Heart left ventricle (tissue), 16 donors: ENCODE results near the gene BACE1-AS. TPM values are rescaled to one million over a fixed set of nuclear protein-coding genes. Genes with fewer than 3 reads are reported as not detected.

ENCODE experiments used
- ATAC-seq, 4 donors: fragments of 200-7000 bp; cut with Tn5 transposase; one replicate each; pipeline ENCODE4 v1.9.1; 2020 to 2022; ENCODE audit warnings: moderate library complexity in 4 of 4, mild to moderate bottlenecking in 3 of 4, moderate number of reproducible peaks in 1 of 4
- DNase-seq, 5 donors: peaks; one replicate each; pipeline ENCODE4 v3.0.0-alpha.2; 2020
- H3K27ac ChIP-seq, 12 donors: fragments of 200-600 bp; sonication (generic) in 4 of 12; one replicate each; pipeline versions ENCODE4 v1.5.0 to v1.8.0; 2016 to 2022; ENCODE audit warnings: mild to moderate bottlenecking in 2 of 12
- H3K27me3 ChIP-seq, 9 donors: fragments of 200-600 bp; sonication (generic) in 2 of 9; one replicate each; pipeline versions ENCODE4 v1.5.1 to v1.8.0; 2016 to 2022; ENCODE audit warnings: mild to moderate bottlenecking in 3 of 9
- H3K36me3 ChIP-seq, 9 donors: fragments of 200-600 bp; sonication (generic) in 2 of 9; one replicate each; pipeline versions ENCODE4 v1.5.0 to v1.8.0; 2018 to 2022; ENCODE audit warnings: mild to moderate bottlenecking in 2 of 9
- H3K4me1 ChIP-seq, 12 donors: fragments of 200-600 bp; sonication (generic) in 4 of 12; one replicate each; pipeline versions ENCODE4 v1.5.0 to v1.8.0; 2016 to 2022; ENCODE audit warnings: mild to moderate bottlenecking in 3 of 12
- H3K4me3 ChIP-seq, 12 donors: fragments of 200-600 bp; sonication (generic) in 4 of 12; one replicate each; pipeline versions ENCODE4 v1.5.0 to v1.8.0; 2017 to 2022; ENCODE audit warnings: mild to moderate bottlenecking in 9 of 12, moderate library complexity in 4 of 12
- H3K9me3 ChIP-seq, 12 donors: fragments of 200-600 bp; sonication (generic) in 4 of 12; one replicate each; pipeline versions ENCODE4 v1.5.0 to v1.8.0; 2016 to 2022; ENCODE audit warnings: mild to moderate bottlenecking in 1 of 12
- CTCF ChIP-seq, 12 donors: fragments of 200-600 bp; sonication (generic) in 4 of 12; IDR thresholded peaks; one replicate each; pipeline versions ENCODE4 v1.5.0 to v1.8.0; 2018 to 2022; ENCODE audit warnings: antibody characterized with exemption in 12 of 12, mild to moderate bottlenecking in 5 of 12
- POLR2A ChIP-seq, 2 donors: fragments of 450-650 bp; IDR thresholded peaks; one replicate each; pipeline ENCODE4 v1.6.1; 2017; ENCODE audit warnings: antibody characterized with exemption in 2 of 2, mild to moderate bottlenecking in 2 of 2, moderate library complexity in 2 of 2
- WGBS, 4 donors: extraction: QIAGEN DNeasy Blood & Tissue Kit in 2 of 4; methylation state at CpG; one replicate each; pipeline versions ENCODE4 v1.1.5 to v1.1.7; 2013 to 2018; 5-methylcytosine and 5-hydroxymethylcytosine counted together
- intact Hi-C, 10 donors: fragments of 100-400 bp; cut with DNase I; formaldehyde crosslinking; loops; one replicate each; pipeline versions ENCODE4 v1.11.1 to v1.14.2; 2022
- polyA plus RNA-seq, 2 donors: library from polyadenylated mRNA; stranded (reverse); fragments of 200-250 nt; gene quantifications; one replicate each; pipeline ENCODE4 v1.2.3, GENCODE V29; 2013
- total RNA-seq, 9 donors: library from RNA; depleted of rRNA in 2 of 9; stranded (reverse); fragments of >200 nt in 2 of 9; fragmentation: NEBNext Ultra II Directional in 3 of 9; extraction: Animal tissue kit (Norgen Biotek cat#: 25700) in 3 of 9; gene quantifications; one replicate each; pipeline versions ENCODE4 v1.1.0 to v1.2.4, GENCODE V29; 2016 to 2023
- donor health status: ischemic (EF 13 %, LVEDD 7.1; RV severe dilation, severe dysfunction).
- donor health status: healthy with polysubstance abuse.
- donor health status: DM: no; HTN: yes; CAD: no.
- donor health status: DM: no; HTN: no; CAD: no.
- donor health status: ischemic (EF 25% LVEDD 6.9; RV normal size, moderate dysfunction).
- donor health status: ischemic (EF 25% LVEDD 5.7; RV mildly dilated, moderate dysfunction).
- donor health status: healthy.
- donor health status: DM: yes; HTN: yes; CAD: no.
- donor health status: ischemic (EF 35%, LVEDD 5.7; RV mildly dilated, moderate dysfunction).
- donor health status: nonischemic (EF 11% LVEDD 7.7; RV severe dilation, severe dysfunction).
- donor health status: DM: yes; HTN: yes; CAD: no.
- donor health status: PGD.
- donor health status: ischemic (EF 29% LVEDD 5.4; RV normal size, mild dysfunction).
- donor health status: nonischemic (EF 23%, LVEDD 6.1; RV moderate dilation, normal function).

The BACE1-AS gene
- total and polyA plus RNA-seq, 11 donors, result 4.2 to 16.6 (median 9.8) TPM

DNA sequence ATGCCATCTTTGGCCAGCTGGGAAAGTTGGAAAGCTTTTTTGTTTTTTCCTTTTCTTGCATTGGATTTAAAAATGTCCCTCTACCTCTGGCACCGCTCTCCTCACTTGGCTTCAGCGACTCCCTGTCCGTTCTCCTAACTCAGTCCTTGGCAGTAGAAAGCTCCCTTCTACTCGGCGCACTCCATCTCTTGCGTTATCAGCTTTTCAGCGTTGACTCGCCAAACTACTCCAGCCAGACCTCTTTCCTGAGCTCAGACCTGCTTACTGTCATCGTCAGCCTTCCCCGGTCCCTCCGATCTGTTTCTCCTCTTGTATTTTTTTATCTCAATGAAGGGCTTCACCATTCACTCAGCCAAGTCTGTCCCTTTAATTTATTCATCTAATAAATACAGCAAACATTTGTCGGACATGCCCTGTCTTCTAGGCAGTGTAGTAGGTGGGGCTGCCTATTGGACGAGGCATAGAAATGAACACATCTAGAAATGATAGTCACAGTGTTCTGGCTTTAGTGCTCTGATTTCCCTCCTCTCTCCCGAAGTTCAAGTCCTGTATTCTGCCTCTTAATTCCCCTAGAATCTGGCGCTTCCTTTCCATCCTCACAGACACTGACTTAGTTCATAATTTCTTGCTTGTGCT is 37.3 kb downstream of the BACE1-AS start:
- Histone ChIP-seq H3K27me3 (no peaks in the 10 kb centered on the region), H3K27ac (peak overlapping the region; percentile 28 to 95 (median 90)), H3K9me3 (no peaks in the 10 kb centered on the region), H3K36me3 (no peaks in the 10 kb centered on the region), H3K4me1 (peaks cover 0 to 20% (median 9%) of the 10 kb centered on the region in 12 donors), H3K4me3 (peak overlapping the region; percentile 49 to 90 (median 71))
- ATAC-seq (peak; percentile 56 to 74 (median 63)), DNase-seq (peak in 4 of 5 donors; percentile 34 to 65 (median 52))
- 3 to 4% (median 4%) methylated on average over 15 of the region's 15 CpGs for WGBS, 4 donors
- intact Hi-C loops, result no loop called here
- TF ChIP-seq POLR2A (IDR thresholded peaks at IDR 0.05), result no peak
- TF ChIP-seq CTCF (IDR thresholded peaks at IDR 0.05), result no peak

DNA sequence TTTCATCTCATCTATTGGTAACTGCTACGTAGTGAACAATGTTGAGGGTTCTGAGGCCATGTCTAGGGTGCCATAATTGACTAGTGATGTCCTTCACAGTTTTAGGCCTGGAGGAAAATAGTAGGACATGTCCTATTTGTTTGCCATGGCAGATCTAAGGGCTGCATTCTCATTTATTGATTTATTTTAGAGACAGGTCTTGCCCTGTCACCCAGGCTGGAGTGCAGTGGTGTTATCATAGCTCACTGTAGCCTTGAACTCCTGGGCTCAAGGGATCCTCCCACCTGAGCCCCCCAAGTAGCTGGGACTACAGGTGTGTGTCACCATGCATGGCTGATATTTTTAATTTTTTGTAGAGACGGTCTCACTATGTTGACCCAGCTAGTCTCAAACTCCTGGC is 41.7 kb downstream of the BACE1-AS start:
- Histone ChIP-seq H3K27ac (no peak overlapping the region), H3K27me3 (no peaks in the 10 kb centered on the region), H3K4me3 (no peak overlapping the region), H3K36me3 (peaks cover 0 to 22% (median 4%) of the 10 kb centered on the region in 9 donors), H3K9me3 (no peaks in the 10 kb centered on the region), H3K4me1 (peaks cover 0 to 18% (median 9%) of the 10 kb centered on the region in 12 donors)
- WGBS, 4 donors, result 50 to 80% (median 58%) methylated on average over 2 of the region's 2 CpGs
- intact Hi-C loops, result no loop called here
- DNase-seq (no peak), ATAC-seq (no peak)
- no peak for TF ChIP-seq CTCF (IDR thresholded peaks at IDR 0.05)
- TF ChIP-seq POLR2A (IDR thresholded peaks at IDR 0.05), result no peak

DNA sequence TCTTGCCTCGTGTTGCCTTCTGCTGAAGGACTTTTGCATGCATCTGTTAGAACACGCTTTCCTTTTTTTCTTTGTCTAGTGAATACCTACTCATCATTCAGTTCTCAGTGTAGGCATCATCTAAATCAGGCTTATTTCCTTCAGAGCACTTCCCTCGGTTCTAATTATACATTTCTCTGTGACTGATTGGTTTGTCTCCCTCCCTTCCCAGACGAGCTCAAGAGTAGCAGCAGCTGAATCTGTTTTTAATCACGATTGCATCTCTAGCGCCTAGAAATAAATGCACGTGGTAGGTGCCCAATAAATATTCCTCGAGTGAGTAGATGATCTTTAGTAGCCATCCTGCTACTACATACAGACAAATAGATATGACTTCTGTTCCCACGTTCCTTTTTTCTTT is 42.8 kb downstream of the BACE1-AS start:
- H3K9me3 ChIP-seq, result no peaks in the 10 kb centered on the region
- 79 to 86% (median 82%) methylated on average over 9 of the region's 9 CpGs for WGBS, 4 donors
- peaks cover 0 to 30% (median 10%) of the 10 kb centered on the region in 9 donors for H3K36me3 ChIP-seq
- TF ChIP-seq POLR2A (IDR thresholded peaks at IDR 0.05) (no peak), CTCF (IDR thresholded peaks at IDR 0.05) (no peak)
- peaks cover 0 to 12% (median 5%) of the 10 kb centered on the region in 12 donors for H3K4me1 ChIP-seq
- H3K27me3 ChIP-seq, result no peaks in the 10 kb centered on the region
- H3K4me3 ChIP-seq, result no peak overlapping the region
- DNase-seq (no peak), ATAC-seq (no peak)
- H3K27ac ChIP-seq, result no peak overlapping the region
- intact Hi-C loops, result no loop called here

GRCh38 chr11:117334896-117335295 is 43.8 kb downstream of the BACE1-AS start:
- intact Hi-C loops, result no loop called here
- Histone ChIP-seq H3K9me3 (no peaks in the 10 kb centered on the region), H3K27me3 (no peaks in the 10 kb centered on the region), H3K4me3 (no peak overlapping the region), H3K36me3 (peaks cover 0 to 40% (median 19%) of the 10 kb centered on the region in 9 donors), H3K27ac (no peak overlapping the region), H3K4me1 (peaks cover 0 to 4% (median 0%) of the 10 kb centered on the region in 12 donors)
- ATAC-seq (no peak), DNase-seq (no peak)
- TF ChIP-seq CTCF (IDR thresholded peaks at IDR 0.05) (no peak), POLR2A (IDR thresholded peaks at IDR 0.05) (no peak)
- WGBS, 4 donors, result 87 to 95% (median 90%) methylated on average over 6 of the region's 6 CpGs
